Spleen (tissue), 7 donors: ENCODE results near the gene GSN.

Experiments
- CTCF ChIP-seq, 11 experiments: fragments of 200-600 bp in 7 of 11; fragments of 450-650 bp in 4 of 11; sonication (generic) in 4 of 11; IDR thresholded peaks in 8 of 11; conservative IDR thresholded peaks in 3 of 11; 1 replicate in 7 of 11; 2 replicates in 4 of 11; pipeline versions ENCODE4 v1.4.0 to v1.8.0; 2016 to 2021; ENCODE audit warnings: antibody characterized with exemption in 11 of 11, inconsistent platforms in 4 of 11, mild to moderate bottlenecking in 1 of 11
- POLR2A ChIP-seq, 3 donors: fragments of 450-650 bp; IDR thresholded peaks; one replicate each; pipeline ENCODE4 v1.5.1; 2017; ENCODE audit warnings: antibody characterized with exemption in 3 of 3, mild to moderate bottlenecking in 1 of 3
- donor health status: DM: no; HTN: no; CAD: no; lungs with moderate emphysema.
- donor health status: DM: no; HTN: no; CAD: no.
- donor health status: DM: no; HTN: no; CAD: no.

GRCh38 chr9:121308765-121309164 lies 40.8 kb downstream of the GSN start:
- TF ChIP-seq CTCF (IDR thresholded peaks at IDR 0.05 in 8 of 11, conservative IDR thresholded peaks at IDR 0.05 in 3 of 11) (no peak), POLR2A (IDR thresholded peaks at IDR 0.05) (no peak)
